Fibroblast of mammary gland (primary cell): ENCODE results near the gene ASXL1.

Experiments
- DNase-seq: peaks from one replicate; pipeline ENCODE4 v3.0.0-alpha.2; 2010; ENCODE audit warnings: low read depth
- H3K4me3 ChIP-seq: 2 replicates; pipeline ENCODE4 v1.5.1; 2011; ENCODE audit warnings: low read depth, mild to moderate bottlenecking, low read length, moderate library complexity; ENCODE audit not compliant: control insufficient read depth
- CTCF ChIP-seq: conservative IDR thresholded peaks from 2 replicates; pipeline ENCODE4 v1.5.1; 2011; ENCODE audit warnings: low read depth, low read length, inconsistent platforms; ENCODE audit not compliant: control insufficient read depth, insufficient read depth

Gene ASXL1

GRCh38 chr20:32357869-32358631, at the start of gene ASXL1:
Gene ASXL1, plus strand, starts transcription at chr20:32358331. Its CDS starts 445 bp downstream, at chr20:32358776.
- no peak for TF ChIP-seq CTCF
- DNase-seq, result peak; percentile 92
- H3K4me3 ChIP-seq, result peak within 1 kb of the TSS; percentile 64

GRCh38 chr20:32312718-32313424, 45.3 kb upstream of the ASXL1 start:
- TF ChIP-seq CTCF, result no peak
- no peak overlapping the region for H3K4me3 ChIP-seq
- DNase-seq, result no peak

GRCh38 chr20:32314768-32315167, 43.4 kb upstream of the ASXL1 start:
- no peak for TF ChIP-seq CTCF
- H3K4me3 ChIP-seq, result no peak overlapping the region
- no peak for DNase-seq

- no peak for DNase-seq
- TF ChIP-seq CTCF, result no peak
- H3K4me3 ChIP-seq, result no peak overlapping the region
Measured at GRCh38 chr20:32315399-32315798, 42.7 kb upstream of the ASXL1 start.

GRCh38 chr20:32315891-32316290, 42.2 kb upstream of the ASXL1 start:
- no peak for DNase-seq
- TF ChIP-seq CTCF, result no peak

GRCh38 chr20:32316667-32317066, 41.5 kb upstream of the ASXL1 start:
- DNase-seq, result peak; percentile 47
- TF ChIP-seq CTCF, result no peak
- H3K4me3 ChIP-seq, result no peak overlapping the region

More at GRCh38 chr20:32315891-32316290, 42.2 kb upstream of the ASXL1 start:
- no peak overlapping the region for H3K4me3 ChIP-seq
